HT1080 (cell line): ENCODE data around the gene PMP22. TPM values are rescaled to one million over a fixed set of nuclear protein-coding genes. Genes with fewer than 3 reads are reported as not detected.

Source experiments
- DNase-seq: peaks from one replicate; pipeline ENCODE4 v3.0.0-alpha.2; 2015; ENCODE audit warnings: low read depth
- total RNA-seq: library from RNA; depleted of rRNA; stranded (reverse); fragments of >200 nt; shearing (Covaris generic); gene quantifications from 2 replicates; pipeline ENCODE4 v1.2.3, GENCODE V29; 2014

Gene PMP22
- total RNA-seq, 1 experiment from 2014 or later = 23.6 TPM

DNA sequence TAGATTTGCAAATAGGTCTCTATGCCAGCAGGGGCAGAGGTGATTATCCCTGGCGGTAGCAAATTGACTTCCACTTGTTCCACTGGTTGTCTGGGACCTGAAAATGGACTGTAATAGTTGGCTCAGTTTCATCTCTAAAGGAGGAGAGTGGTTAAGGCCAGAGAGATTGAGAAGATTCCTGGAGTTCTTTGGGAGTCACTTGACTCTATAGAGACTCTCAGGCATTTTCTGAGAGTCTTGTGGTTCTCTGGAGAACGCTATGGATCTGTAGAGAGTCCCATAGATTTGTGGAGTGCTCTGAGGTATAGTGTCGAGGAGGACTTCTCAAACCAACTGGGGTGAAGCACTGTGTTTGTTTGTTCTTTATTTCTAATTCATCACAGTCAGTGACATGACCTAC, 8.9 kb upstream of the PMP22 start:
- no peak for DNase-seq

DNA sequence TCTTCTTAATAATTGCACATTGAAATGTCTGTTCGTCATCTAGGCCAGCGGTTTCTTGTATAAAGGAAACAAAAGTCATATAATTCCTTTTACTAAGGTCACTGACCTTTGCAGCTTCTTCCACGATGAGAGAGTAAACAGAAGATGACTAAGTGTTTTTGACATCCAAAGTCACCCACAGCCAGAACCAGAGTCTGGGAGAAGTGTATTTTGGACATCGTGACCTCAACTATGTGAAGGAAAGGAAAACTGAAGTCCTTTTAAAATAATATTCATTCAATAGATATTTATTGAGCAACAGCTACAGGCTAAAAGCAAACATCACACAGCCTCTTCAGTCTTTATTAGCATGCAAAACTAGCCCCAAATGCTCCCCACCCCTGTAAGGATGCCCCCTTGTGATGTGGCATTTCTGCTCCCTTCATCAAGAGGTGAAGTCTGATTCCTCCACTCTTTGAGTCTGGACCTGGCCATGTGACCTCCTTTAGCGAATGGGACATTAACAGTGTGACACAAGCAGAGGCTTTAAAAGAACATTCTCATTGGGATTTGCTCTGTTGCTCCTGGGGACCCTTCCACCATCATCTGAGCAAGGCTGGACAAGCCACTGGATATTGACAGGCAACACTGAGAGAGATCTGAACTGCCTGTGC, 8.1 kb upstream of the PMP22 start:
- peak; percentile 71 for DNase-seq

DNA sequence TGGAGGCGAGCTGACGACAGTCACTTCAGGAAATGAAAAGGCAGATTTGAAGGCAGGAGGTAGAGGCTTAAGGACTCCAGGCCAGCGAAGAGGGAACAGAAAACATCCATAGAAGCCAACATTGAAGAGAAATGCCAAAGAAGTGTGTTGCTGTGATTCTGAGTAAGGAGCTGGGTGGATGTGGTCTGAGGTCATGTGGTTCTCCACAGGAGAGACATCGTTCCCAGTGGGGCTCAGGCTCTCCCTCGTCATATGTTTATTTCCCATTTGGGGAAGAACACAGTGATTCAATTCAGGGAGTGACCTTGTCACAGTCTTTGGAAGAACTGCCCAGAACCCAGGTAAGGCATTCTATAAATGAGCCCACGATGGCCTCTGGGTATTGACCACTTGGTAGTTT, 6.6 kb upstream of the PMP22 start:
- no peak for DNase-seq

DNA sequence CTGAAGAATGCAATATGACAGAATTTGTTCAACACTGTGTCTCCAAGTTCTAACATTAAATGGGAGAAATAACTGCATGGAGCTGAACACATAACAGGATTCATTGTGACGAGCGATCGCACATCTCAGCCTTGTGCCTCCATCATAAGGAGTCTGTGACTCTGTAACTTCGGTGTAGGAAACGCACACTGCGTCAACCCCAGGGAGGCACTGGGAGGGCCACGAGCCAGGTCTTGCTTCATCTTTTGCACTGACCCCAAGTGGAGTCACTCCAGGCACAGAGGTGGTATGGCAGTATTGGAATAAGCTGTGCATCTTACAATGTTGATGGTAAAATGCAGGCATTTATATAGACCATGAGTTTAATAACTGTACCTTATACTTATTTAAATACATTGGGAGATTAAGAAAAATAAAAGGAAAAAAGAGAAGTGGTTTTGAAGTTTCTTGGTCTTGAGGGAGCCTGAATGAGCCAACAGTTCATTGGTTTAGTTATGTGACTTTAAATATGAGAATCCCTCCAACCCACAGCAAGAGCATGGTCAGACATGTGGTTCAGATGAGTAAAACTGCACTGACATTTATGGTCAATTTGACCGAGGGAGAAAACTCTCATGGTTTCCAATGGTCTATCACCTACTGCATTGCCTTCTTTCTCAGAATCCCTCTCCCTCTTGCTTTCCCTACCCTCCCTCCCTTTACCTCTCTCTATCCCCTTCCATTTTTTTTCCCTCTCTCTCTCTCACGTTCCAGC, 5.7 kb upstream of the PMP22 start:
- no peak for DNase-seq

DNA sequence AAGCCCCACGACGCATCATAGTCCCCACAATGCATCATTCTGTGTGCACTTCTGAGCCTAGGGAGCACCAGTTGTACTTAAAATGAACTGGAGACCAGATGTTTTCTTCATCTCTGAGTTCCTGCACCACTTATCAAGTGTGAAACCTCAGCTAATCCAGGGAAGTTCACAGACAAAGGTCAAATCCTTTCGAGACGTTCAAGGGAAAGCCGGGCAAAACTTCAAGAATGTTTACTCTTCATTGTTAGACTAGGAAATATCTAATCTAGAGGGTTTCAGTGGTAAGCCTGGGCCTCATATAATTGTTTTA, 4.6 kb upstream of the PMP22 start:
- no peak for DNase-seq

DNA sequence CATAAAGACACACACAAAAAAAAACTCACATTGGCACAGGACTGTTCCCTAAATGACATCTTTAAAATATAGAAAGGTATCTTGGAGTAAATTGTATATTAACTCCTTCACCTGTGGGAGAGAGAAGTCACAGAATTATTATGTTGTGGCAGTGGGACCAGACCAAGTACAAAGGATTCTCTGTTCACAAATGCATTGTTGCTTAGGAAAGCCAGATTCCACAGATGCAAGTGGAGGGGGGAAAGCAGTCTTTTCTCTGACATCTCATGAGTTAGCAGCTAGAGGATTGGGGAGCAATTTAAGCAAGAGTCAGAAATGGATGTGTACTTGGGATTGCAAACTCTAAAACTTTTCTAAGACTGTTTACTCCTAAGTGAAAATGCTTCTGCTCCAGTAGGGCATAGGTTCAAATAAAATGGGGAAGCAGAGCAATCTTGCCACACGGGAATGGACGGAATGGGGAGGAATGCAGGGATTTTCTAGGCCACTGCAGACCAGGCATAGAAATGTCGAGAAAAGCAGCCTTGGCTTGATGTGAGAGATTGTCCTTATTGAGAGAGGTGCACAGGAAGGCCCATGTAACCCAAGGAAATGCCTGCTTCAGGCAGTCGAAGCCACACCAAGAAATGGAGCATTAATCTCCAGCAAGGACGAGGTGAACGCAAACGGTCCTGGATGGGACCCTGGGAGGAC, 4.1 kb upstream of the PMP22 start:
- no peak for DNase-seq

DNA sequence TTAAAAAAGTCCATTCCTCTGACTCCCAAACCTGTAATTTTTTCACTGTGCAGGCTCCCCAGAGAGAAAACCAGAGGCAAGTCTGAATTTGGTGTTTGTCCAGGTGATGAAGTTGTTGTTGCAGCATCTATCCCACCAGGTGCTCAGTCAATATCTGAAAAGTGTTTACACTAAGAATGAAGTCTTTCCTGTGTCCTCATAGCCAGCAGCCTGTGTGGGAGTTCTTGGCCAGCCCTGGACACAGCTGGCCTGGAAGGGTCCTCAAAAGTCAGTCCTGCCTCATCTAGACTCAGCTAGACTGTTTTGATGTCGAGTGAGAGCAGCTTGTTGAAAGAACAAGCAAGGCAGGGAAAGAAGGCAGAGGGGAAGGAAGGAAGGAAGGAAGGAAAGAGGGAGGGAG, 3.3 kb upstream of the PMP22 start:
- no peak for DNase-seq

DNA sequence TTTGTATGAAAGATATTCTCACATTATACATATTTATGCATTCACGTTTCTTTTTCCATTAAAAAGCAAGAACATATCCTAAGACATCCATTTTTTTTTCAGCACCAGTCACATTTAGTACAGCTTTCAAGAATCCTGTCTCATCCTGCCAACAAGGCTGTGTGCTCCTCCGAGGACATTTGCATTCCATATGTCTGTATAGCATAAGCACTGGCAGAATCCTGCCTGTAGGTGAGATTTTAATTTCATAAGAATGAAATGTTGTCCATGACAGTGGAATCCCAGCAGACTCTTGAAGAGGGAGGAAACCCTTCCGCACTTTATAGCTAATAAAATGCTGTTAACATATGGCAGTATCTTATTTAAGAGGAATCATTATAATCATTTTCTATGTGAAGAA, 2.9 kb upstream of the PMP22 start:
- no peak for DNase-seq

DNA sequence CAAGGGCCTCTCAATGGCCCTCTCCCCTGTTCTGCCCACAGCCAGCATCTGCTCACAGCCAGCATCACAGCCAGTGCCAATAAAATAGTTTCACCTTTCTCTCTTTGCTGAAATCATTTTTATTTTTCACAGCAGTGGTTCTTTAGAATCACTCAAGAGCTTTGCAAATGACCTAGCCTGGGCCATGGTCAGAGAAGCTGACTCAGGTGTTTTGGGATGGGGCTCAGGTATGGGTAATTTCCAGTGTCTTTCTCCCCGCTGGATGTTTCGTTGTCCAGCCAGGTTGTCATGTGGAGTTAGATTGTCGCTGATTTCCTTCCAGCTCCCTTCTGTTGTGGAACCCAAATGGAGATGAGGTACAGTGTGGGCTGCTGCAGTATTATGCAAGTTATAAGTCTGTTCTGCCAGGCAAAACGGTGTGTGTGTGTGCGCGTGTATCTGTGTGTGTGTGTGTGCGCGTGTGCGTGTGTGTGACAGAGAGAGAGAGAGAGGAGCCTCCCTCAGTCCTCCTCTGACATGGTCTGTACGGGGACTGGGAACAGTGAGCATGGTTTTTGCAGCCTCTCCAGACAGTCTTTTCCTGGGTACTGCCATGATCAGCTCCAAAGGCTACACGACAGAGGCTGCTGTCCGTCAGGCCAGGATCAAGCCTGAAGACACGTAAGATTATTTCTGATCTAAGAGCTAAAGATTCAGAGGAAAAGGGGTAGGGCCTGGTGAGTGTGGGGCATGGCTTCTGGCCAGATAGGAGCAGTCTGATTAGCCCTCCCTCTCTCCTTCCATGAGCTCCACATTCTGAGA, 1.4 kb upstream of the PMP22 start:
- DNase-seq = no peak

DNA sequence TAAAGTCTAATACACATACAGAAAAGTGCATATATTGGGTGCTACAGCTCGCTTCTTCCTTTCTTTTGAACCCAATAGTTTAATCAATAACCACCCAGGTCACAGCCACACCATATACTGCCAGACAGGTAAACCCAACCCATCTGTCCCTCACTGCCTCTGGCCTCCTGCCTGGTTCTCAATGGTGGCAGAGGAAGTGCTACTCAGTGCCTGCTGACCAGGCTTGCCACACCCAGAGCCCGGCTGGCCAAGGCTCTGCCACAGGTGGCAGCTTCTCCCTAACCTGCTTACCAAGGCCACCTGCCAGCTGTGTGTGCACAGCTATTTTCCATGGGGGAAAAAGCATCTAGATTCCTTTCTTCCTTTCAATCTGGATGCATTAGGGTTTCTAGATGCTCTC, 584 bp downstream of the PMP22 start:
- DNase-seq = no peak

DNA sequence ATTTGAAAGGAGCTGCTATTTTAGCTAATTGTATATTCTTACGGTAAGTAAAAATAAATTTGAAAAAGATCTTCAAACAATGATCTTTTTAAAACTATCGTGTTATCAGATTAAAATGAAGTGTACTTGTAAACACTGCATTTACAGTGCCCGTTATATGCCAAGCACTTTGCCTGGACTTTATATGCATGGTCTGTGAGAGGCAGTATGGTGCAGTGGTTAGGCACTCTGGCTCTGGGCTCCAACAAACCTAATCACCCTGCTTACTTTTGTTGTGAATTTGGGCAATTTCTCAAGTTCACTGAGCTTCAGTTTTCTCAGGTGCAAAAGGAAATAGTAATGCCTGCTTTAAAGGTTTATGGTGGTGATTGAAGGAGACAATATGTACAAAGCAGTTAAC, 1.4 kb downstream of the PMP22 start:
- no peak for DNase-seq

DNA sequence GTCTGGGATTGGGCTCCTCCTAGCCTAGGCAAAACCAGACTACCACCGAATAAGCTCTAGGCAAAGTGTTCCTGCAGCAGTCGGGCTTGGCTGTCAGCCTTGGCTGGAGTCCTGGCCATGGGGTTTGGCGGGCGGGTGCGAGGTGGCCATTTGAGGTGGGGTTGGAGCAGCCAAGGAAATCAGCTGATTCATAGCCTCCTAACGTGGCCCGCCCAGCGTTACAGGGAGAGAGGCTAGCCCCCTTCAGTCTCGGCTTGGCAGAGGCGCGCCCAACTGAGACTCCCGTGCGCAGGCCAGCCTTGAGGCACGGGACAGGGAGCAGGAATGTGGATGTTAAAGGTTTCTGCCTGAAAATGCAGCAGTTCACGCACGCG, 1.9 kb downstream of the PMP22 start:
- DNase-seq = peak; percentile 67

DNA sequence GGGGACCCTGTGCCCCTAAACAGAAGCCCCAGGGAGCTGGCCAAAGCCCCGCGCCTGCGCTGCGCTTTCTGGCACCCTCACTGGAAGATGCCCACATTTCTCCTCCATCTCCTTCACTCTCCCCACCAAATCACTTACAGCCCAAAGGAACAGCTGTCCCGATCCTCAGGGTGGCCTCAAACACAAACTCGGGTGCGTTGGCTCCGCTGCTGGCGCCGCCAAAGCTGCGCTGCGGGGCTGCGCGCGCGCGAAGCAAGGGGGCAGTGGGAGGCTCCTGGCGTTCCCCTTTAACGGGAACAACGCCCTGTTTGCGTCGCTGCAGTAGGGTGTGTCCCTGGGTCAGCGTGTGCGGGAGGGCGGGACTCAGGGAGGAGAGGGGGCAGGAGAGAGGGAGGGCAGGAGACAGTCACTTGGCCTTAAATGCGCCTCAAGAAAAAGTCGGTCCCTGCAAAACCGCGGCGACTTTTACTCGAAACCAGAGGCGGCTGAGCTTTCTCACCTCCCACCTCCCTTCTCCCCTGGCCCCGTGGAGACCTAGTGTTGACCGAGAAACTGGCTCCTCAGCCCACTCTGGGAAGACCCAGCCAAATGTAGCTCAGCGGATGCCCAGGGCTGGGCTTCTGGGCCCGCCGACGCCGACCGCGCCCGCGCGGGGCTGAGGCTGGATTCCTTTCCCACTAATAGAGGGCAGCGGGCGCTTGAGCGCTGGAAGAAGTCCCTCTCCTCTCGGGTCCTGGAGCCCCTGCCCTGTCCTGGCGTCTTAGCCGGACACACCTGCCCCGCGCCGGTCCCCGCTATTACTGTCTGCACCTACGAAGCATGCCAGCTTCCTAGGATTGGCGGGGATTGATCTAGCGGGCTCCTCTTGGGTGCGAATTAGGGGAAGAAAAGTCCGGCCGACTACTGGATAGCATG, 2.6 kb downstream of the PMP22 start:
- DNase-seq = peak; percentile 73

DNA sequence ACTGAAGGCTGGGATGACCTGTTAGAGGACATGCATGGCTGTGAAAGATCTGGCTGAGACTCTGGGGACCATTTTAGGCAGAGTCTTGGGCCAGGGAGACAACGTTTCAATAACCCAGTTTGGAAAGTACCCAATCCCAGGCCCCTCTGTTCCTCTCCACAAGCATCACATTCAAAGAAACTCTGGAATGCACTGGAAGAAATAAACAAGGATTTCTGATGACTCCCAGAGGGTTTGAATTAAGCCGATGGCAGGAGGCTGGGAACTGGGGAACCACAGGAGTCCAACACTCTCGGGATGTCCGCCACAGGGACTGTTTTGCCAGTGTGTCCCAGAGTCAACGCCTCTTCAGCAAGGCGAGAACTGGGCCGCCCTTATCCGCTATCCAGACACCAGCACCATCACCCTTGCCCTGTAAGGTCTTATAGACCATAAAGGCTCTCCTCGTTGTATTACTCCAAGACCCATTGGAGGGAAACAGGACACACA, 3.3 kb downstream of the PMP22 start:
- DNase-seq = no peak

DNA sequence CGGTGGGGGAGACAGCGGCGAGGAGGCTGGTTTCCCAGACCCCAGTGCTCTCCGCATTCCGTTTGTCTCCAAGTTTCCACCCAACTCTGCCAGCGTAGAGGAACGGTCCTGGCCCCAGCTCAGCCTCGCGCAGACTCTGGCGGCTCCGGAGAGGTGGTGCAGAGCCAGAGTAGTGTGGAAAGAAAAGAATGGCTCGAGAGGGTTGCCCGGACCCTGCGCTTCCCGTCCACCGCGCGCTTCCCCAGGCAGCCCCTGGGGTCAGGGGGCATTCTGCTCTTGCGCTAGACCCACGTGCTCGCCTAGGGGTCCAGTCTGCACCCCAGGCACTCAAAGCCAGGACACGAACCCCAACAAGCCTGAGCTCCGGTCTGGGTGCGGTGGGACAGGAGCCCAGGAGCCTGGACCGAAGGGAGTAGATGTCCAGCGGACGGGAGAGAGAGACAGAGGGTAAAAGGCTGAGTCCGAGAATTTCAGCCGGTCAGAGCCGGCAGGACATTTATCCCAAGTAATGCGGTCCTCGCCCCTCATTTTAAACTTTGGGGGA, 3.8 kb downstream of the PMP22 start:
- DNase-seq = peak; percentile 44

DNA sequence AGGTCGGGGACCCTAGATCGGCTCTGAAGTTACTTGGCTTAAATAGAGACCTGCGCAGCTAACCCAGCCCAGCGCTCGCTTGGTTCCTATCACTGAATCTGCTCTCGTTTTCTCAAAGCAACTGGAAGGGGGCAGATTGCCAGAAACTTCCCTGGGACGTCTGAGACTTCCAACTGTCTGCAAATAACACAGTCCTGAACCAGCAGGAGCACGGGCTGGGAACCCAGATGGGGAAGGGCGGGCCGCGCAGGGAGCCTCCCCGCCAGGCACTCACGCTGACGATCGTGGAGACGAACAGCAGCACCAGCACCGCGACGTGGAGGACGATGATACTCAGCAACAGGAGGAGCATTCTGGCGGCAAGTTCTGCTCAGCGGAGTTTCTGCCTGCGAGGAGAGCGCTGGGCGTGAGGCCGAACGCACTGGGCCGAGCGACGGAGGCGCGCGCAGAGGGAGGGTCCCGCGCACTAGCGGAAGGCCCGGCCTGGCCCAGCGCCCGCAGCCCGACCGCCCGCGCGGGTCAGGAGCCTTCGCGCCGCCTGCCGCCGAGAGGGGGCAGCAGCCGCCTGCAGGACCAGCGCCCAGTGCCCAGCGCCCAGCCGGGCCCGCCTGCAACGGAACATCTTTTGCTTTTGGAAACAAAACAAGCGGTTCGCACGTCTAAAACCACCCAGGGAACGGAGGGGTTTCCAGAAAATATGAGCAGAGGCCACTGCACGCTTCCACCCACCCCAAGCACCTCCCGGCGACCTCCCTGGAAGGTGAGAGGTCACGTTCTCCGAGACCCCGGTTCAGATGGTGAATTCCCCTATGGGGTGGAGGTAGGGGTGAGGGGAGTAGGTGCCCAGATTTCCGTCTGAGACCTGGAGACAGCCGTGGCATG, 4.5 kb downstream of the PMP22 start:
- DNase-seq = peak; percentile 80

DNA sequence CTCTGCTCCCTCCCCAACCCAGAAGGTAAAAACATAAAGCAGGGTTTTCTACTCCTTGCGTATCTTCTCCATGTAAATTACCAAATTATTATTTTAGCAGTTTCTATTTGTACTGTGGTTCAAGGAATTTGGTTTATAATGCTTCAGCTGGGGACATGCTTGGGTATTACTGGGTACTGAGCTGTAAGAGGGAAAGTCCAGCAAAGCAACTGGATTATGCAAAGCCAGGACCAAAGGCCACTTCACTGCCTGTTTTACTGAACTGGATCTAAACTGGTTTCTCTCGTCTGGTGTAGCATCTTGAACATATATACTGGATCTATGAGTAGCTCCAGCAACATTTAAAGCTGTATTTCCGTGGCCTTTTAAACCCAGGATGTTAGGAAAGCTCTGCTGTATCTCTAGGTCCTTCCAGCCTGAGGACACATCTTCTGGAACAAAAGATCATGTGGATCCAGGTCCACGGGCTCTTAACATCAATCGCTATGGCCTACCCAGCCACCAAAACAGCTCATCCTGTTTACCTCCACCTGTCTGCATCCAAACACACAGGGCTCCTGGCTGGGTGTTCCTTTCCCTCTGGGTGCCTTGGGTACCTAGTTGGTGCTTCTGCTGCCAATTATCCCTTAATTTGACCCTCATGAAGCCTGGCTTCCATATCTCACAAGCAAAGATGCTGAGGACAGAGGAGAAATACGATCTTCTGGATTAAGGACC, 7.2 kb downstream of the PMP22 start:
- no peak for DNase-seq

DNA sequence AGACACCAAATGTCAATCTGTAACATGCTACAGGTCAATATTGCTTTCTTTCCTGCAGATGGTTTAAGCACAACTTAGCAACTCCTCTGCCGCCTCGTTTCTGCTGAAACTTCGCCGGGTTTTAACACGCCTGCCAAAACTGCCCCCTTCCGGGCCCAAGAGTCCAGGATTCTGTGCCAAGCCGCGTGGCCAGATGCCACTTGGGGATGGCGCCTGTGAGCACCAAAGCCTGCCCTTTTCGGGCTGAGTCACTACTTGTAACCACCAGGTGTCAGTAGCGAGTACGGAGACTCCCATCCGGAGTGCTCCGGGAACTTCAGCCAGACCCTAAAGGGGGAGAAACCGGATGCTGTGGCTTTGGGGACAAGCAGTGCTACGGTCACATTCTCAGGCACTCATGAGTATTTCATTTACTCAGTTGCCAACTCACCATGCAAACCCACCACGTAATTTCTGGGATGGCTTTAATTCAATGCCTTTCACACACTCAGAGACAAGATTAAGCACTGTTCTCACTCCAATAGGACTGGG, 7.8 kb downstream of the PMP22 start:
- peak; percentile 87 for DNase-seq

DNA sequence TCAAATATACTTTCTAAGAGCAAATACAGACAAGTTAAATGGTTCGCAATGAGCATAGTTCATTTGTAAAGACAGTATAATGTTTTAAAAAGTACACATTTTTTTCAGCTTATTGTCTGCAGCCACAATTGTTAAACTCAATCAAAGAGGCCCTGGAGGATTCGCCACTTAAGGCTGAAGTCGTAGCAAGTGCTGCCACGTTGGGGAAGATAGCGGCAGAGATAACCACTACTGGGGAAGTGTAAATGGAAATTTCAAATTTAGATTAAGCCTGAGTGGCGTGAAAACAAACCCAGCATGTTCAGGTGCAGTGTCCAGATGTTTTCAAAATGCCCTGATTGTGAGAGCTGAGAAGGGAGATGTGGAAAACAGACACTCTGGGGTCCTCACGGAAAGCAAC, 8.4 kb downstream of the PMP22 start:
- no peak for DNase-seq
